Measurements from ENCODE around the gene SLC25A21.
"Not testable (repeated sequence)": the region's sequence is repeated elsewhere in the genome, so short reads cannot be mapped to it uniquely, and the experiment has no call there.

The SLC25A21 gene

GRCh38 chr14:36820111-36820709, 352.2 kb downstream of the SLC25A21 start:
- H3K4me3 ChIP-seq (ENCODE audit: low read length) = no peak overlapping the region
- TF ChIP-seq ZNF274 (IDR thresholded peaks at IDR 0.05; ENCODE audit: low read depth, low read length) = no peak

DNA sequence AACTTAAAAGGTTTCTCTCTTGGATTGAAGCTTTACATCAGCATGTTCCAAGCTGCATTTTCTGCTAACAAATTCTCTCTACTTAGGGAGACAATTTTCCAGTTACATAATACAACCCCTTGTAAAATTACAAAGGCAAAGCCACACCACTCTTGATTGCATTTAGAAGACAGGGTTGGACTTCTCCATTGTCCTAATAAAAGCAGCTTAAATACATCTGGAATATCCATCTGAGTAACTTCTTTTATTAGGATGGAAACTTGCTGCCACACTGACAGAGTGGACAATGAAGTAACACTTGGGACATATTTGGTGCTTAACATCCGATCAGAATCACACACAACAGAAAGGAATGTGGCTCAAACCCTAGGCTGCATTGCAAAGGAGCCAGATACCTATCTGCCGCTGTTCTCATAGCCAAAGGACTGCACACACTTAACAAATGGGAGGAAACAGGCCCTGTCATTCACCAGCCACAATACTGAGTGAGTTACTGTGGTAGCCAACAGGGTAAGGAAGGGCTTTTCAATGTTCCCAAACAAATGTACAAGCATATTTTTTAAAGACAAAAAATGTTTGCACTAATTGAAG, 353.5 kb downstream of the SLC25A21 start:
- H3K4me3 ChIP-seq (ENCODE audit: low read length) = no peak overlapping the region
- no peak for TF ChIP-seq ZNF274 (IDR thresholded peaks at IDR 0.05; ENCODE audit: low read depth, low read length)

GRCh38 chr14:36818246-36818645, 354.2 kb downstream of the SLC25A21 start:
- TF ChIP-seq ZNF274 (IDR thresholded peaks at IDR 0.05; ENCODE audit: low read depth, low read length) = no peak
- no peak overlapping the region for H3K4me3 ChIP-seq (ENCODE audit: low read length)

DNA sequence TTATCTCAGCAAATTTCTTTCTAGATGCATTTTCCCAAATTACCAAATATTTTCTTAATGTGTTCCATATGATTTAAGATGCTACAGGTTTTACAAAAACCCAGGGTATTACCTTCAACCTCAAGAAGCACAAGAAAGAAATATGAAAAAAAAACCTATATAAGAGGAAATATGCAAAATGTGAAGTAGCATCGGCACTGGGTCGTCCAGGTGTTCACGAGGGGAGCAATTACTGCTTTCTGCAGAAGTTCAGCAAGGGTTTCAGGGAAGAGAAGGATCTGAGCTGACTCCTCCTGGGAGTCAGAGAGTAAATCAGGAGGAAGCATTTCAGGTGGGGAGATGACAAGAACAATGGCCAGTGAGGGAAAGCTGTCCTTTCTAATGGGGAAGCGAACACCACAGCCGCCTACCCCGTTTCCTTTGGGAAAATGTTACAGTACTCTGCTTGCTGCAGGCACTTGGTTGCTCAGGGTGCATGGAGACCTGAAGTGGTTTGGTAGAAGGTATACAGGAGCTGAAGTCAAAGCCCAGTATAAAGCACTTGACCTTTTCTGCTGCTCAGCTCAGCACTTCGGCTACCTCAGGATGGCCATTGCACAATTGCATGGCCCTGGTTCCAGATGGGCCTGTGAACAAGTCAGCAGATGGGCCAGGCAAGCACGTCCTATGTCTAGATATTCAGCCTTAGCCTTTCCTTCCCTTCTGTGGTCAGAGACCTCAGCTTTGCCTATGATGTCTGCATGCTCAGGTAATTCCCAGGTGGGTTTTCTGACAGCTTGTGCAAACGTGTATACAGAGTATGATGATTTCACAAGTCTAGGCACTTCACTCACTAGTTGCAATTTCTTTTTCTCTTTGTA, 355.1 kb downstream of the SLC25A21 start:
- no peak overlapping the region for H3K4me3 ChIP-seq (ENCODE audit: low read length)
- no peak for TF ChIP-seq ZNF274 (IDR thresholded peaks at IDR 0.05; ENCODE audit: low read depth, low read length)

DNA sequence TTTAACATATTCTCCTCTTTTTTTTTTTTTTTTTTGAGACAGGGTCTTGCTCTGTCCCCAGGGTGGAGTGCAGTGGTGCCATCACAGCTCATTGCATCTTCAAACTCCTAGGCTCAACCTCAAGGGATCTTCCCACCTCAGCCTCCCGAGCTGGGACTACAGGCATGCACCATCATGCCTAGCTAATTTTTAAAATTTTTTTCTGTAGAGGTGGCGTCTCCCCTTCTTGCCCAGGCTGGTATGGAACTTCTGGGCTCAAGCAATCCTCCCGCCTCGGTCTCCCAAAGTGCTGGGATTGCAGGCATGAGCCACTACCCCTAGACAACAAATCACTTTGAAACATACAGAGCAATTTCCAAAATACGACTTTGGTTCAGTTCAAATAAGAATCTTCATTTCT, 355.9 kb downstream of the SLC25A21 start:
- H3K4me3 ChIP-seq (ENCODE audit: low read length) = no peak overlapping the region
- TF ChIP-seq ZNF274 (IDR thresholded peaks at IDR 0.05; ENCODE audit: low read depth, low read length) = no peak

GRCh38 chr14:36814783-36815182, 357.6 kb downstream of the SLC25A21 start:
- not testable (repeated sequence) for H3K4me3 ChIP-seq (ENCODE audit: low read length)

DNA sequence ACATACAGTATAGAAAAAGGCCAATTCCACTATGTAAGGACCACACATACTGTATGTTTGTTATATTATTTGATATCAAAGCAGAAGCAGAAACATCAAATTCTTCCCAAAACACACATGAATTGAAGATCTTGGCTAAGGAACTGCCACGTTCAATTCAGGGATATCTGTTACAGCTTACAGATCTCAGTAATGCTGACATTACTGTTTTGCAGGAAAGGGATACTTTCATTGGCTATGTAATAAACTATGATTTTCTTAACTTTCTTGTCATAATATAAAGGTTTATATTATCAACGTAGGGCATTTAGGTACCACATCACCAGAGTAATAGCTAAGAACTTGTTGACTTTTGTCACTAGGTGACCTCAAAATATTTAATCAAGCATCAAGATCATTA, 362.2 kb downstream of the SLC25A21 start:
- no peak overlapping the region for H3K4me3 ChIP-seq (ENCODE audit: low read length)
- no peak for TF ChIP-seq ZNF274 (IDR thresholded peaks at IDR 0.05; ENCODE audit: low read depth, low read length)

DNA sequence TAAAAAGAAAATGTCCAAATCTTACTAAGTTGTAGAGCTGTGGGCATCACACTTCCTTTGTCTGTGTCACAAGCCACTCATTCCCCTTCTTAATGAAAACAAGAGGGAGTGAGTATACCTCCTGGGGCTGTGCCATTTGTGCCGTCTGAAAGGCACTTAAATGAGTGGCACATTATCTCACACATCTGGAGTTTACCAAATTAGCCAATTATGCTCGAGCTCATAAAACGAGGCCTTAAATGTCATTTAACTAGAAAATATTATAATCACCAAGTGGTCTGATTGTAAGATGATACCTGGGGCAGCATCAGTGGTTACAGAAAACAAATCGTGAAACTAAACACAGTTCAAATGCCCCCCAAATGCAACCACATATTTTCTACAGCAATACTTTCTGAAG, 364.7 kb downstream of the SLC25A21 start:
- TF ChIP-seq ZNF274 (IDR thresholded peaks at IDR 0.05; ENCODE audit: low read depth, low read length) = no peak

GRCh38 chr14:36805131-36805559, 367.3 kb downstream of the SLC25A21 start:
- no peak for TF ChIP-seq ZNF274 (IDR thresholded peaks at IDR 0.05; ENCODE audit: low read depth, low read length)
- no peak overlapping the region for H3K4me3 ChIP-seq (ENCODE audit: low read length)

More for the DNA sequence above, 364.7 kb downstream of the SLC25A21 start:
- no peak overlapping the region for H3K4me3 ChIP-seq (ENCODE audit: low read length)

DNA sequence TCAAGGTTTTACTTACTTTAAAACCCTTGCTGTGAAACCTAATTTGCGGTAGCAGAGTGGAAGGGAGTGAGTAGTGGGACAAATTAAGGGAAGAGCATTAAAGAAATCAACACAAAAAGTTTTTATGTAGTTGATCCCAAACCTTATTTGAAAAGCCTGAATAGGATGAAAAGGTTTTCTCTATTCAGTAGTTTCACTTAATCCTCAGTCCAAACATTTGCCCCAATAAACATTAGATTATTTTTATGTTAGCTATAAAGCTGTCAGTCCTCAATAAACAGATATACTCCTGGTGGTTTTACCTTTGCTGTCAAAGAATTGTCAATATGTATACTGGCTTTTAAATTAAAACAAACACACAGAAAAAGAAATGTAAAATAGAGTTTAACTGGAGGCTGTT, 374.8 kb downstream of the SLC25A21 start:
- H3K4me3 ChIP-seq (ENCODE audit: low read length) = no peak overlapping the region
- no peak for TF ChIP-seq ZNF274 (IDR thresholded peaks at IDR 0.05; ENCODE audit: low read depth, low read length)

DNA sequence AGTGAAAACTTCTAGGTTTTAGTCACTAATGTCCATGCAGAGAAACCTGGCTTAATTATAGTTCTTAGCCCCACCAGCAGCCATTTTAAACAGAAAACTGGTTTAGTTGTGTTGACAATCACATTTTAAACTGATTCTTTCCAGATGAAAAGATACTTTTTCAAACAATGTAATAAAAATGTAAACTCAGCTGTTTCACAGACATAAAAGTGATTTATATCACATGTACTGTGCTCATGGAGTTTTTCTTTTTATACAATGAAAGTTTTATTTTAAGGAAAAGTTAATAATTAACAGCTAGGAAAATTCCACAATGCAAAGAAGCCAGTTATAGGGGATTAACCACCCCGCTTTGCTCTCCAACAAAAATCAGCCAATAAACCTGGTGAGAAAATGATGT, 381.0 kb downstream of the SLC25A21 start:
- H3K4me3 ChIP-seq (ENCODE audit: low read length) = no peak overlapping the region
- TF ChIP-seq ZNF274 (IDR thresholded peaks at IDR 0.05; ENCODE audit: low read depth, low read length) = no peak

DNA sequence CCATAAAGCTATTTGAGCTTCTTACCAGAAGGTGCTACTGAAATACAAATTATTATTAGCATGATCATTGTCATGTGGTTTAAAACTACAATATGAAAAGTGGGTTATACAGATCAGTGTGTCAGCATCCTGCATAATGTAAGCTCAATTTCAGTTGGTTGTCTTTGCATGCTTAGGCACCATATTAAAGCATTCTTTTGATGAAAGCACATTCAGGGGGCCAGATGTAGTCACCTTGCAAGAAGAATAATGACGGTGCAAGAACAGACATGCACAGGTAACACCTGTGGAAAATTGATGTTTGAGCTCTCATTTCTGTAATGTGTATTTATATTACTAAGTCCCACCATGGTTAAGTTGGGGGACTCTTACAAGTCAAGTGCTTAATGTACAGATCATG, 386.9 kb downstream of the SLC25A21 start:
- no peak overlapping the region for H3K4me3 ChIP-seq (ENCODE audit: low read length)
- TF ChIP-seq ZNF274 (IDR thresholded peaks at IDR 0.05; ENCODE audit: low read depth, low read length) = no peak

DNA sequence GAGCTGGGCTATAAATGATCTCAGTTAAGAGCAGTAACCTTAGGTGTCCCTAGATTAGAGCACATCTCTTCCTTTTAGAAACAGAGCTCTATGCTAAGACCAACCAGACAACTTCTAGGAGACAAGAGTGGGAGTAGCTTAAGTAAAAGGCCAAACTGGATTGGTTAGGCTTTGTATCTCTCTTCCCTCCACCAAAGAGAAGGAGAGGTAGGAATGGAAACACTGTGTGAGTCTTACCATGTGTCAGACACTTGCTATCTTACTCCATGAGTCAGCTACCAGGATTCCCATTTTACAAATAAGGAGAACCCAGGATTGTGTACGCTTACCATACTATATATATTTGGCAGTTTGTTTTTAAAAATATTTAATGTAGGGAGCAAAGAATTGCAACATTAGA, 387.9 kb downstream of the SLC25A21 start:
- no peak for TF ChIP-seq ZNF274 (IDR thresholded peaks at IDR 0.05; ENCODE audit: low read depth, low read length)
- H3K4me3 ChIP-seq (ENCODE audit: low read length) = no peak overlapping the region

DNA sequence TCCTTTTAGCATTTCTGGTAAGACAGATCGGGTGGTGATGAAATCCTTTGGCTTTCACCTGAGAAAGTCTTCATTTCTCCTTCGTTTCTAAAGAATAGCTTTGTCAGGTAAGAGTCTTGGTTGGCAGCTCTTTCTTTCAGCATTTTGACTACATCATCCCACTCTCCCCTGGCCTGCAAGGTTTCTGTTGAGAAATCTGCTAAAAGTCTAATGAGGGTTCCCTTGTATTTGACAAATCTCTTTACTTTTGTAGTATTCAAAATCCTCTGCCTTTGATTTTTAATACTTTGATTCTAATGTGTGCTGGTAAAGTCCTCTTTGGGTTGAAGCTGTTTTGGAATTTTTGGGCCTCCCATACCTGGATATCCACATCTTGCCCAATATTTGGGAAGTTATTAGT, 390.5 kb downstream of the SLC25A21 start:
- H3K4me3 ChIP-seq (ENCODE audit: low read length) = no peak overlapping the region
- no peak for TF ChIP-seq ZNF274 (IDR thresholded peaks at IDR 0.05; ENCODE audit: low read depth, low read length)

DNA sequence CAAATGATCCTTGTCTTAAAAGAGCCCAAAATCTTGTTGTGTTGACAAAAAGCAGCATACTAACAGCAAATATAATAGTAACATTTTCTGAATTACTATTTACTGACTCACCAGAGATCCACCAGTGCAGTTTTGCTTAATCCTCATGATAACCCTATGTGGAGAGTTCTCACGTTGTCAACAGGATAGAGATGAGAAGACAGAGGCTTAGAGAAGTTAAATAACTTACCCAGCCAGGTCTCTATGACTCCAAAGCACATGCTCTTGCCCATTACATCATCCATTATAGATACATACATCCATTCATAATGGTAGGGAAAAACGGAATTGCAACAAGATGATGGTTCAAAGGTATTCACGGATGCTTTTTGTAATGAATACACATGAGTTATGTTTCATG, 398.8 kb downstream of the SLC25A21 start:
- TF ChIP-seq ZNF274 (IDR thresholded peaks at IDR 0.05; ENCODE audit: low read depth, low read length) = no peak
- no peak overlapping the region for H3K4me3 ChIP-seq (ENCODE audit: low read length)
